Stimulated activated CD4-positive, alpha-beta T cell treated with anti-CD3 and anti-CD28 coated beads, Interleukin-4, amount 100 ng/mL, for 4 hours (primary cell): ENCODE measurements around the gene SLC35E2B.
A peak's percentile ranks its signal among the peaks of the same experiment; 100 is the strongest.
"Not testable (repeated sequence)": the region's sequence is repeated elsewhere in the genome, so short reads cannot be mapped to it uniquely, and the experiment has no call there.

ENCODE experiments used
- DNase-seq, 2 experiments: peaks; one replicate each; pipeline ENCODE4 v3.0.0-alpha.2; 2020

The SLC35E2B gene

GRCh38 chr1:1637479-1637875 is 55.1 kb downstream of the SLC35E2B start:
- DNase-seq = not testable (repeated sequence)

- not testable (repeated sequence) for DNase-seq
These were observed 55.7 kb downstream of the SLC35E2B start for GRCh38 chr1:1636621-1637478.

DNA sequence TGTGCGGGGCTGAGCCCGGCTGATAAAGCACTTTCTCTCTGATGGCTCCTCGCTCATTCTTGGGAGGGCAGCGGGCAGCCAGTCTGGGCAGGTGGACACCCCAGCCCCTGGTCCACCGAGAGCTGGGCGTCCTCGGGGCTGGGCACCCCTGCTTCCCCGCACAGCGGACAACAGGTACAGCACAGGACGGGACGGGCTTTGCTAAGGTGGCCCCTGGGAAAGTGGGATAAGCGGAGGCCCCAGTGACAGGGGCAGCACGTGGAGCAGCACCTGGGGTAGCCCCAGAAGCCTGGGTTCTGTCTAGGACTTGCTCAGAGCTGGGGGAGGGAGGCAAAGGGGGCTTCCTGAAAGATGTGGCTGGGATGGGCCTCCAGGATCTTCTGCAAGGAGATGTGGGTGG is 58.0 kb downstream of the SLC35E2B start:
- not testable (repeated sequence) for DNase-seq

- DNase-seq = not testable (repeated sequence)
These were observed 59.2 kb downstream of the SLC35E2B start for GRCh38 chr1:1633409-1633808.

DNA sequence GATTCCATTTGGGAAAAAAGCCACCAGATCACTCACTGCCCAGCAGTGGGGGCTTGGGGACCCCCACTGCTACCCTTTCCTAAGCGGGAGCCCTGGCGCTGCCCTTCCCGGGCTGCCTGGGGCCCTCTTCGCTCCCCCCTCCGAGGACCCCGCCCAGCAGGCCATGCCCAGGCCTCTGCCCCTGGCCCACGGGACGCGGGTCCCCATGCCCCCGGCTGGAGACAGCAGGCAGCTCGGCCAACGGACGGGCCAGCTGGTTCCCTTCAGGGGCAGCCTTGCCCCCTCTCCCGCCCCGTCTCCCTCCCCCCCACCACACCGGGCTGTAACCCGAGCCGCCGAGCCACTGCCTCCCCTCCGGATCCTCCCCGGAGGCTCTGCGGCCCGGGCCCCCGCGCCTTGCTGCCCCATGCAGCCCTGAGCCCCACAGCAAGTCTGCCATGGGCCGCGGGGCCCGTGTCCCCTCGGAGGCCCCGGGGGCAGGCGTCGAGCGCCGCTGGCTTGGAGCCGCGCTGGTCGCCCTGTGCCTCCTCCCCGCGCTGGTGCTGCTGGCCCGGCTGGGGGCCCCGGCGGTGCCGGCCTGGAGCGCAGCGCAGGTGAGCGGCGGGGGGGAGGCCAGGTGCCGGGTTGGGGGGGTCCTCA is 60.7 kb downstream of the SLC35E2B start, which contains the start of gene MMP23B:
TSS of gene MMP23B (plus strand) at position 392 of the 639 bp plus-strand sequence. CDS start at position 438, 46 bp downstream.
- DNase-seq = no peak

GRCh38 chr1:1630965-1631781 is 61.4 kb downstream of the SLC35E2B start:
- no peak for DNase-seq

- DNase-seq = peak; percentile 86 to 95
These were observed 62.2 kb downstream of the SLC35E2B start for GRCh38 chr1:1630191-1630964.

DNA sequence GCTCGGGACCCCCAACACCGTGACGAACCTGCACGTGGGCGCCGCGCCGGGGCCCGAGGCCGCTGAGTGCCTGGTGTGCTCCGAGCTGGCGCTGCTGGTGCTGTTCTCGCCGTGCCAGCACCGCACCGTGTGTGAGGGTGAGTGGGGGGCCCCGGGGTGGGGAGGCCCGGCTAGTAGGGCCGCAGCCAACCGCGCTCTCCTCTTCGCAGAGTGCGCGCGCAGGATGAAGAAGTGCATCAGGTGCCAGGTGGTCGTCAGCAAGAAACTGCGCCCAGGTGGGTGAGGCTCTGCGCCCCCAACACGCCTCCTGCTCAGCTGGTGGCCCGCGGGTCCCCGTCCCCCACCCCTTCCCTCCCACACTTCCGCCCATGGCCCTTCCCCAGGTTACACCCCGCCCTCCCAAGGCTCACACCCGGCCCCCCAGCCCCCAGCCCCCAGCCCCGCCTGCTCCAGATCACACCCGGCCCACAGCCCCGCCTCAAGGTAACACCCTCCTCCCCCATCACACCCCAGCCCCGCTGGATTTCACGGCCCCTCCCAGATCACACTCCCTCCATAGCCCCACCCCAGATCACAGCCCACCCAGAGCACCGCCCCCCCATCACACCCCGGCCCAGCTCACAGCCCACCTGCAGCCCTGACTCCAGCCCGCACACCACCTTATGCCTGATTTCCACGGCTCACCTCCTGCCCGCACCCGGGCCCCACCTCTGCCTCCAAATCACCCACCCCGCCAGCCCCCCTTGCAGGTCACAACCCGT is 63.0 kb downstream of the SLC35E2B start:
- peak; percentile 62 to 81 for DNase-seq

DNA sequence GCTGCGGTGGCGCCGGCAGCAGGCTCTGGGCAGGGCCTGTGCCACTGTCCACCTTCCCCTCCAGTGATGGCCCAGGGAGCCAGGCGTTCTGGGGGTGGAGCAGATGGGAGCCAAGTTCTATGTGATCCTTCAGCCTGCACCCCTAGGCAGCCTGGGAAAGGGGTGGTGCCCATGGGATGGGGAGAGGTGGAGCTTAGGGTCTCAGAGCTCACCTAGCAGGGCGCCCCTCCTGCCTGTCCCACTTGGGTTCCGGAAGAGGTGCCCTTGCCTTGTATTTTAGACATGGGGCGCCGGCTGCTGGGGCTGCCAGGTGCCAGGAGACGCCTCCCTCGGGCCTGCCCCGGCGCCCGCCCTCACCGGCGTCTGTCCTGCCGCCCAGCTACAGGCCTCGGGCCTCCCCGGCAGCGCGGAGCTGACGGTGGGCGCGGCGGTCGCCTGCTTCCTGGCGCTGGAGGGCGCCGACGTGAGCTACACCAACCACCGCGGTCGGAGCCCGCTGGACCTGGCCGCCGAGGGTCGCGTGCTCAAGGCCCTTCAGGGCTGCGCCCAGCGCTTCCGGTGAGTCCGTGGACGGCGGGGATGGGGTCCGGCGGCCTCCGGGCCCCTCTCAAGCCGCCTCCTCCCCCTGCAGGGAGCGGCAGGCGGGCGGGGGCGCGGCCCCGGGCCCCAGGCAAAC is 63.7 kb downstream of the SLC35E2B start:
- peak; percentile 35 to 43 for DNase-seq

- DNase-seq = no peak
These were observed 64.5 kb downstream of the SLC35E2B start for GRCh38 chr1:1627829-1628753.

DNA sequence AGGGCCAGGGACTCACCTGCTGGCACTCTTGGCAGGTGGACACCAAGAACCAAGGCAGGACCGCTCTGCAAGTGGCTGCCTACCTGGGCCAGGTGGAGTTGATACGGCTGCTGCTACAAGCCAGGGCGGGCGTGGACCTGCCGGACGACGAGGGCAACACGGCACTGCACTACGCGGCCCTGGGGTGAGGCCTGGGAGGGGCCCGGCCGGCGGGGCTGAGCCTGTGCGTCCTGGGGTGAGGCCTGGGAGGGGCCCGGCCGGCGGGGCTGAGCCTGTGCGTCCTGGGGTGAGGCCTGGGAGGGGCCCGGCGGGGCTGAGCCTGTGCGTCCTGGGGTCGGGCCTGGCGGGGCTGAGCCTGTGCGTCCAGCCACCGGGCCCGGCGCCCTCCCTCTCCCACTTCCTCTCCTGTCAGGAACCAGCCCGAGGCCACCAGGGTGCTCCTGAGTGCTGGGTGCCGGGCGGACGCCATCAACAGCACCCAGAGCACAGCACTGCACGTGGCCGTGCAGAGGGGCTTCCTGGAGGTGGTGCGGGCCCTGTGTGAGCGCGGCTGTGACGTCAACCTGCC is 65.2 kb downstream of the SLC35E2B start:
- DNase-seq = no peak

- DNase-seq = no peak
These were observed 66.1 kb downstream of the SLC35E2B start for GRCh38 chr1:1626207-1627141.

GRCh38 chr1:1625824-1626206 is 66.8 kb downstream of the SLC35E2B start:
- no peak for DNase-seq

GRCh38 chr1:1625404-1625775 is 67.2 kb downstream of the SLC35E2B start:
- no peak for DNase-seq

DNA sequence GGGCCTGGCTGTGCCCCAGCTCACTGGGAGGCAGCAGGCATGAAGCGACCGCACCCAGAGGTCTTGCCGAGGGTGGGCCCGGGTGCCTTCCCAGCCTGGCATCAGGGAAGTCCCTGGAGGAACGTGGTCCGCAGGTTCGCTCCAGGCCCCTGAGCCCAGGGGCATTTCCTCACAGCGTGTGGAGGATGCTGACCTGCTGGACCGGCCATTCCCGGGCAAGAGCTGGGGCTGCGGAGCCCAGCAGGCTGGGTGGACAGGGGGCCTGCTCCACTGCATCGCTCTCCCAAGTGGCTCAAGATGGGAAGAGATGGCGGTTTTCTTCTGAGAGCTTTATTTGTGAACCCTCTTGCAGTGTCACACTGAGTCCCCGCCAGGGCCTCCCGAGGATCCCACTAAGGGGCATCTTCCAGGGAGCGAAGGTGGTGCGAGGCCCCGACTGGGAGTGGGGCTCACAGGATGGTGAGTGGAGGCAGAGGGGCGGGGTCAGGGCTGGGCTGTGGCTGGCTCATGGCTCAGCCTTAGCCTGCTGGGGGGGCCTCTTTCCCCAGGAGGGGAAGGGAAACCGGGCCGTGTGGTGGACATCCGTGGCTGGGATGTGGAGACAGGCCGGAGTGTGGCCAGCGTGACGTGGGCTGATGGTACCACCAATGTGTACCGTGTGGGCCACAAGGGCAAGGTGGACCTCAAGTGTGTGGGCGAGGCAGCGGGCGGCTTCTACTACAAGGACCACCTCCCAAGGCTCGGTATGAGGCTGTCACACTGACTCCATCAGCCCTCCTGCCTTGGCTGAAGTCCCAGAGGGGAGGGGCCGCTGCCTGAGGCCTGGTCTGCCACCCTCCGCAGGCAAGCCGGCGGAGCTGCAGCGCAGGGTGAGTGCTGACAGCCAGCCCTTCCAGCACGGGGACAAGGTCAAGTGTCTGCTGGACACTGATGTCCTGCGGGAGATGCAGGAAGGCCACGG is 67.9 kb downstream of the SLC35E2B start:
- no peak for DNase-seq

DNA sequence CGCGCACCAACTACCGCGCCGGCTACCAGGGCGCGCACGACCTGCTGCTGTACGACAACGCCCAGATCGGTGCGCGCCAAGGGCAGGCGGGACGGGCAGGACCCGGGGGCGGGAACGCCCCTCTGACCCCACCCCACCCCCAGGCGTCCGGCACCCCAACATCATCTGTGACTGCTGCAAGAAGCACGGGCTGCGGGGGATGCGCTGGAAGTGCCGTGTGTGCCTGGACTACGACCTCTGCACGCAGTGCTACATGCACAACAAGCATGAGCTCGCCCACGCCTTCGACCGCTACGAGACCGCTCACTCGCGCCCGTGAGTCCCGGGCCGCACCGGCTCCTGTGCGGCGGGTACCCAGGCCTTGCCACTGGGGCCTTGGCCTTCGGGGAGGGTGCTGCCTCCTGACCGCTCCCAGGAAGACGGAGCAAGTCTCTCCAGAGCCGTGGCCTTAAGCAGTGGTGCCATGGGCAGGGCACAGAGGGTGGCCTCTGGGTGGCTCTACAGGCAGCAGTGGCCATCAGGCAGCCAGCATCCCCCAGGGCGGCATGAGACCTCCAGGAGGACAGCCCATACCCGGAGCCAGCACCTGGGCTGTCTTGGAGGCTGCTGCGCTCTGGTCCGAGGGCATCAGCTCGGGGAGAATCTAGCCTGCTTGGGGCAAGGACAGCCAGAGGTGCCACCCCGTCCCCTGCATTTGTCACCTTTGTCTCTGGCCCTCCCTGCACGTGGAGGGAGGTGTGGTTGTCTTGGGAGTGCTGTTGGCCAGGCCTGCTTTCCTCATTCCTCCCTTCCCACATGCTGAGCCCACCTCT is 68.8 kb downstream of the SLC35E2B start:
- no peak for DNase-seq
